Upper lobe of left lung (tissue), 4 donors: ENCODE data around the gene ARHGEF10L.

ENCODE experiments used
- CTCF ChIP-seq, 6 experiments: fragments of 450-650 bp in 4 of 6; fragments of 200-600 bp in 2 of 6; sonication (generic) in 2 of 6; IDR thresholded peaks; one replicate each; pipeline ENCODE4 v1.5.1; 2016 to 2019; ENCODE audit warnings: antibody characterized with exemption in 6 of 6
- POLR2A ChIP-seq, 4 donors: fragments of 450-650 bp; IDR thresholded peaks; one replicate each; pipeline ENCODE4 v1.5.1; 2016 to 2017; ENCODE audit warnings: antibody characterized with exemption in 4 of 4, mild to moderate bottlenecking in 2 of 4
- POLR2AphosphoS5 ChIP-seq, 2 donors: sonication (generic); formaldehyde crosslinking; IDR thresholded peaks; one replicate each; pipeline ENCODE4 v1.5.1; 2017; ENCODE audit warnings: antibody characterized with exemption in 2 of 2

- no peak for TF ChIP-seq CTCF (IDR thresholded peaks at IDR 0.05)
- TF ChIP-seq POLR2A (IDR thresholded peaks at IDR 0.05): no peak
- no peak for TF ChIP-seq POLR2AphosphoS5 (IDR thresholded peaks at IDR 0.05)
Measured at GRCh38 chr1:17563494-17564281, 24.2 kb downstream of the ARHGEF10L start.
